HepG2 (cell line): ENCODE results near the gene CD7. TPM values are rescaled to one million over a fixed set of nuclear protein-coding genes. Genes with fewer than 3 reads are reported as not detected.

ENCODE experiments used
- CAMTA2 ChIP-seq: sonication (generic); formaldehyde crosslinking; IDR thresholded peaks from 2 replicates; pipeline ENCODE4 v1.4.0; 2020; ENCODE audit warnings: mild to moderate bottlenecking, missing genetic modification reagents, borderline replicate concordance
- CEBPZ ChIP-seq: IDR thresholded peaks from 2 replicates; pipeline ENCODE4 v1.6.1; 2012; ENCODE audit warnings: low read length, improper control_type of control experiment
- HDAC1 ChIP-seq: sonication (generic); formaldehyde crosslinking; IDR thresholded peaks from 2 replicates; pipeline ENCODE4 v1.5.1; 2020; ENCODE audit warnings: mild to moderate bottlenecking, missing genetic modification reagents
- SMARCC2 ChIP-seq: fragments of 450-650 bp; IDR thresholded peaks from 2 replicates; pipeline ENCODE4 v1.6.1; 2017; ENCODE audit warnings: antibody characterized with exemption, mild to moderate bottlenecking
- SMYD3 ChIP-seq: sonication (generic); formaldehyde crosslinking; IDR thresholded peaks from 2 replicates; pipeline ENCODE4 v1.8.1; 2023; ENCODE audit warnings: mild to moderate bottlenecking, missing genetic modification reagents
- YEATS4 ChIP-seq: sonication (generic); formaldehyde crosslinking; IDR thresholded peaks from 2 replicates; pipeline ENCODE4 v1.4.0; 2020; ENCODE audit warnings: missing genetic modification reagents, borderline replicate concordance
- ZBTB4 ChIP-seq: sonication (generic); formaldehyde crosslinking; IDR thresholded peaks from 2 replicates; pipeline ENCODE4 v1.4.0; 2020; ENCODE audit warnings: missing genetic modification reagents, mild to moderate bottlenecking, borderline replicate concordance
- ZNF451 ChIP-seq: sonication (generic); formaldehyde crosslinking; IDR thresholded peaks from 2 replicates; pipeline ENCODE4 v1.5.0; 2020; ENCODE audit warnings: mild to moderate bottlenecking, missing genetic modification reagents
- polyA plus RNA-seq, 8 experiments: library from polyadenylated mRNA; depleted of rRNA in 3 of 8; stranded (reverse) in 7 of 8; unstranded in 1 of 8; fragments of >200 nt; fragmentation: Illumina TruSeq in 4 of 8; extraction: Trizol in 4 of 8; gene quantifications; 2 replicates each; pipeline versions ENCODE4 v1.2.1 to v1.2.3, GENCODE V29; 2011 to 2016; ENCODE audit warnings: low read depth in 4 of 8, missing spikeins in 1 of 8, mixed read lengths in 1 of 8; ENCODE audit not compliant: insufficient read depth in 1 of 8
- total RNA-seq, 5 experiments: library from RNA; depleted of rRNA; stranded (reverse); fragments of >200 nt; fragmentation: Illumina TruSeq; extraction: Trizol; gene quantifications; 2 replicates each; pipeline ENCODE4 v1.2.3, GENCODE V29; 2016; ENCODE audit warnings: low read depth in 1 of 5

The CD7 gene
- total and polyA plus RNA-seq, 2 of the 13 experiments (the other 11 are each of a cell fraction or from before 2014, with no cell fraction given): 67.6 to 76.4 TPM

GRCh38 chr17:82320956-82321927 is 3.8 kb upstream of the CD7 start (continued):
- TF ChIP-seq HDAC1 (CRISPR knock-in tag) (peak; percentile 53), CAMTA2 (CRISPR knock-in tag) (peak; percentile 82; the same call in 1 of the 2 replicates), SMYD3 (no peak), ZBTB4 (peak; percentile 55; the same call in 1 of the 2 replicates), CEBPZ (no peak), SMARCC2 (no peak), ZNF451 (CRISPR knock-in tag) (peak; percentile 59; the same call in 1 of the 2 replicates), YEATS4 (0 out of 2 replicates have a peak, but pooled peaks have one; percentile 53)
